Subcutaneous abdominal adipose tissue (tissue), 5 donors: Measurements from ENCODE around the gene PRIMA1.

Source experiments
- H3K27ac ChIP-seq: one replicate; pipeline ENCODE4 v1.7.0; 2013; ENCODE audit warnings: low read depth, mild to moderate bottlenecking, inconsistent platforms, low read length, moderate library complexity
- H3K27me3 ChIP-seq, 5 donors: one replicate each; pipeline ENCODE4 v1.7.0; 2013; ENCODE audit warnings: low read length in 5 of 5, inconsistent platforms in 1 of 5; ENCODE audit not compliant: control insufficient read depth in 5 of 5, insufficient read depth in 4 of 5
- H3K36me3 ChIP-seq, 5 donors: one replicate each; pipeline ENCODE4 v1.7.0; 2013; ENCODE audit warnings: low read length in 5 of 5; ENCODE audit not compliant: control insufficient read depth in 5 of 5, insufficient read depth in 5 of 5
- H3K4me1 ChIP-seq, 5 donors: one replicate each; pipeline ENCODE4 v1.7.0; 2013; ENCODE audit warnings: low read length in 5 of 5, mild to moderate bottlenecking in 3 of 5, moderate library complexity in 1 of 5; ENCODE audit not compliant: control insufficient read depth in 5 of 5, insufficient read depth in 5 of 5
- H3K4me3 ChIP-seq, 5 donors: one replicate each; pipeline ENCODE4 v1.7.0; 2013; ENCODE audit warnings: low read length in 5 of 5, low read depth in 1 of 5
- H3K9ac ChIP-seq, 5 donors: one replicate each; pipeline ENCODE4 v1.7.0; 2013; ENCODE audit warnings: low read length in 5 of 5, mild to moderate bottlenecking in 4 of 5, moderate library complexity in 3 of 5
- H3K9me3 ChIP-seq, 5 donors: one replicate each; pipeline ENCODE4 v1.7.0; 2013; ENCODE audit warnings: low read length in 5 of 5; ENCODE audit not compliant: control insufficient read depth in 5 of 5
- donor health status: healthy.
- donor health status: healthy.
- donor health status: healthy.
- donor health status: healthy.
- donor health status: healthy.

Gene PRIMA1

DNA sequence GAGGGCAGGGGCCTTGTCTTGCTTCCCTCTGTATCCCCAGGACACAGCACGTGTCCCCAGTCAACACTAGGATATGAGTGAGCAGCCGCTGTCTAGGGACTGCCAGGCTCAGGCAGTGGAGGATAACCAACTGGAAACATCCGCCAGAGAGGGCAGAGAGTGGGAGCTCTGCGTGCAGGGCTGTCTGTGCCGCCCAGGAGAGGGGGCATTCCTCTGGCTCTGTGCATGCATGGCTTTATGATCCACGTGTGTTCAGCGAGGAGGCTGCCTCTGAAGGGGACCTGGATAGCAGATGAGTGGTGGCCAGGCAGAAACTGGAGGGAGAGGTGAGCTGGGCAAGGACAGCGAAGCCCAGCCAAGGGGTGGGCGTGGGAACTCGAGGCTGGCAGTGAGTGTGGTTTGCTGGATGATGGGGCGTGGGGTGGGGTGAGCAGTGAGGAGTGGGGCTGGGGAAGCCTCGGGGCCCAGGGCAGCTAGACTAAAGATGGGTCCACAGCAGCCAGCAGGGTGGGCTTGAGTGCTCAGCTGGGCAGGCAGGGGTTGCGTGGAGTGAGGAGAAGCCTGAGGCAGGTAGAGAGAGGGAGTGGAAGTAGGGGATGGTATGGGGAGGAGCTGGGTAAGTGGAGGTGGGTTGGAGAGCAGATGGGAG lies 72.9 kb downstream of the PRIMA1 start:
- peaks cover 0 to 28% (median 26%) of the 10 kb centered on the region in 5 donors for H3K27me3 ChIP-seq
- no peak overlapping the region for H3K4me3 ChIP-seq
- no peak overlapping the region for H3K27ac ChIP-seq
- no peak overlapping the region for H3K9ac ChIP-seq
- no peaks in the 10 kb centered on the region for H3K36me3 ChIP-seq
- H3K9me3 ChIP-seq = no peaks in the 10 kb centered on the region
- H3K4me1 ChIP-seq = no peaks in the 10 kb centered on the region

- Histone ChIP-seq H3K4me1 (no peaks in the 10 kb centered on the region), H3K4me3 (no peak overlapping the region), H3K9me3 (no peaks in the 10 kb centered on the region), H3K27me3 (peaks cover 0 to 28% (median 26%) of the 10 kb centered on the region in 5 donors), H3K9ac (no peak overlapping the region), H3K36me3 (no peaks in the 10 kb centered on the region), H3K27ac (no peak overlapping the region)
Measured at GRCh38 chr14:93714605-93715004, 73.7 kb downstream of the PRIMA1 start.

DNA sequence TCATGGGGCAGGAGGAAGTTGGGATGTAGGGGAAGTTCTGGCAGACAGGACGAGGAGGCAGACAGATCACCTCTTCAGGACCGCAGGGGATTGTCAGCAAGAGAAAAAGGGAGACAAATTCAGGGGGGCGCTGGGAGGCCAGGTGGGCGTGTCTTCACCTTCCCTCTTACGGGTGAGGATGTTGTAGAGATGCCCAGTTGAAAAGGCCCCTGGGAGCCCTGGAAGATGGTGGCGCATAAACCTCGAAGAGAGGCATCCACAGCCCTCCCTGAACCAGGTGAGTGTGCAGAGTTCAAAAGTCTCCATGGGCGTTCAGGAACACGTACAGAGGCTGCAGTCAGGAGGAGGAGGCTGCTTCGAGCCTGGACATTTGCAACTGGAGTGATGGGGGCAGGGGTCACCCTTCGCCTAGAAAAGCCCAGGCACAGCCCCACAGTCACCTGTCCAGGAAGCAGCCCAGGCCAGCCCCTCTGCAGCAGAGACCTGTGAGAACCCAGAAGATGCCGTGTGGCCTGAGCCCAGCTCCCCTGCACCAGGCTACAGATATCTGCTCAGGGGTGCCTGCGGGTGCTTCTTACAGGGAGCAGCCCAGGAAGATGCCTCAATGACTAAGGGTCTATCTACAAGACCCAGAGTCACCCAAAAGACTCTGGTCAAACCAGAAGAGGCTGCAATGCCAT lies 74.4 kb downstream of the PRIMA1 start:
- no peak overlapping the region for H3K9ac ChIP-seq
- H3K9me3 ChIP-seq = no peaks in the 10 kb centered on the region
- no peak overlapping the region for H3K27ac ChIP-seq
- H3K36me3 ChIP-seq = no peaks in the 10 kb centered on the region
- H3K4me1 ChIP-seq = no peaks in the 10 kb centered on the region
- peaks cover 0 to 28% (median 22%) of the 10 kb centered on the region in 5 donors for H3K27me3 ChIP-seq
- no peak overlapping the region for H3K4me3 ChIP-seq

DNA sequence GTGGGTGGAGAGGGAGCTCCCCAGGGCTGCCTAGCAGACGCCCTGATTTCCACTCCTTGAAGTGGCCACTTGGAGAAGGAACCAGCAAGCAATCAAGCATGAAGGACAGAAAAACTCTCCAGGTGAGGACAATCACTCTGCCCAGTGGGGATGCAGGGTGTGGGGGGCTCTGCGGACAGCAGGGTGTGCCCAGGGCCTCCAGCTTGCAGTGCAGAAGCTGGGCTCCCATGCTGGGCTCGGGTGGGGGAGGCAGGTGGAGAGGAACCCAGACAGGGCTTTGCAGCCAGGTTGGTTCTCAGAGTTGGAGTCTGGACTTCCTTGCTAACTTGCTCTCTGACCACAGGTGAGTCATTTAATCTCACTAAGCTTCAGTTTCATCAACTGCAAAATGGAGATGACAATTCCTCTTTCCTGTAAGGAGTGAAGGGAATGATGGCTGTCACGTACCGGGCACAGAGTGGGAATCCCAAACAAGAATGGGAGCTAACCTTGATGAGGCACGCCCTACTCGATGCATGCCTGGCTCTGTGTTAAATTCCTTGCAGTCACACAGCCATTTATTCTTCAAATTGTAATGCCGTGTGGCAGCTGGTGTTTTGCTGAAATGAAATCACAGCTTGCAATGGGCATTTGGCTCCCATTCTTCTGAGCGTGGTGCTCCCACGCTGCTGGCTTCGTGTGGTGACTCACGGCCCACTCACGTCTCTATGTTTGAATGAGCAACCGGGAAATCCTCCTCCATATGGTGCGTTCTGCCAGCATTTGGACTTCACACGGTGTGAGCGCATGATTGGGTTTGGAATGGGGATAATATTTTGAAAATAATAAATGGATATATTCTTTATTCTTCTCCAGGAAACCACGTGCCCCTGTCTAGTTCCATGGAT lies 75.2 kb downstream of the PRIMA1 start:
- no peaks in the 10 kb centered on the region for H3K36me3 ChIP-seq
- no peaks in the 10 kb centered on the region for H3K9me3 ChIP-seq
- H3K9ac ChIP-seq = no peak overlapping the region
- no peak overlapping the region for H3K4me3 ChIP-seq
- H3K27me3 ChIP-seq = peaks cover 0 to 28% (median 22%) of the 10 kb centered on the region in 5 donors
- no peak overlapping the region for H3K27ac ChIP-seq
- no peaks in the 10 kb centered on the region for H3K4me1 ChIP-seq

DNA sequence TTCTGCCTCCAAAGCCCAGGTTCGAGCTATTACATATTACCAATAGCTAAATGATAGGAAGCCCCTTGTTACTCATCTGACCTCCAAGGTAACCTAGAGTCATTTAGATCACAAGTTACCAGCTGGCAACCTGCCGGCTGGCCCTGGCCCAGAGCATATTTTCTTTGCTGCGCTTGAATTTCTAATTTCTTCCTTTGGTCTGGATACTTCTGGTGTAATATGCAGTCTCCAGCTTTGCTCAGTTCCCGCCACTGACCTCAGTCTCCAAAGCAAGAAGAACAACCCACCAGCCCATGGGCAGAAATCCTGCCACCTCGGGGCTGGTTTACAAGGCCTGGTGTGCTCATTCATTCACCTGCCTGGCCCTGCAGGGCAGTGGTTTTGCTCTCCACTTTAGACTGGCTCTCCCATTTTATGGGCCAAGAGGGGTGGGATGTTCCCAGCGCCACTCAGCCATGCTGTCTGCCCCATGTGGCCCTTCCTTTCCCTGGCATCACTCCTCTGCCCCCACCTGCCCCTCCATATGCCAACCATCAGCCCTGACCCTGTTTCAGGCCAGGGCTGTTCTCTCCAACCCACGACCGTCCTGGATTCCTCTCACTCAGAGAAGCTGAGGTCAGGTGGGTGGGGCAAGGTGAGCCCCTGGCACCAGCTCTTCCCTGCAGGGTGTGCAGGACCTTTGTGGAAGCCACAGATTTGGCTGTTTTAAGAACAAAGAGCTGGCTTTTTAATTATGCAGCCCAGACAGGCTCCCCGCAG lies 76.0 kb downstream of the PRIMA1 start:
- no peaks in the 10 kb centered on the region for H3K36me3 ChIP-seq
- H3K4me3 ChIP-seq = no peak overlapping the region
- H3K27ac ChIP-seq = no peak overlapping the region
- H3K9me3 ChIP-seq = no peaks in the 10 kb centered on the region
- H3K4me1 ChIP-seq = no peaks in the 10 kb centered on the region
- H3K27me3 ChIP-seq = peaks cover 0 to 28% (median 21%) of the 10 kb centered on the region in 5 donors
- no peak overlapping the region for H3K9ac ChIP-seq

DNA sequence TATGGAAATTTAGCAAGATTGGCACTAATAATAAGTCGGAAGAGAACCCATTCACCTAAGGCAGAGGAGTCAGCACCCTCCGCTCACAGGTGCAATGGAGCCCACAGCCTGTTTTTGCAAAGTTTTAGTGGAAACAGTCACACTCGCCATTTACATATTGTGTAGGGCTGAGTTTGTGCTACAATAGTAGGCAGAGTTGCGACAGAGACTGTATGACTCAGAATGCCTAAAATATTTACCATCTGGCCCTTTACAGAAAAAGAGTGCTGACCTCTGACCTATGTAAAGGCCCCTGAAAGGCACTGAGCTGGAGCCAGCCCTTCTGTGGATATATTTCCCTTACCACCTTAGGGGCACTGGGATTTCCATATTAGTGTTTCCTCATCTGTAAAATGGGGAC lies 79.0 kb downstream of the PRIMA1 start:
- Histone ChIP-seq H3K27ac (no peak overlapping the region), H3K4me3 (no peak overlapping the region), H3K9ac (no peak overlapping the region), H3K9me3 (no peaks in the 10 kb centered on the region), H3K4me1 (no peaks in the 10 kb centered on the region), H3K36me3 (no peaks in the 10 kb centered on the region), H3K27me3 (peaks cover 0 to 13% (median 10%) of the 10 kb centered on the region in 5 donors)

DNA sequence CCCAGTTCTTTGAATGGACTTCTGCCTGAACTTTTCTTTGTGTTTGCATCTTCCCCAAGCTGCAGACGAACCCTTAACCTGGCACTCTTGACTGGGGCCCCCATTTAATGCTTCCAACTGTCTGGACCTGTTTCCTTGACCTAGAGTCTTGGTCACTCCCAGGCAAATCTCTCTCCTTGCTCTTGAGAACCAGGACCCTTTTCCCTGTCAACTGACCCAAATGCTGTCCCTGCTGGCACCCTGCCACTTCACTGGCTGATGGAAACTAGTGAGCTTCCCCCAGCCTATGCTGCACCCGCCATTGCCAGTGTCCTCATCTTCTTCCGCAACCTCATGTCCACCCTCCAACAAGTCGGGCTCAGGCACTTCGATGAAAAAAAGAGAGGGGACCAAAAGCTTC lies 79.5 kb downstream of the PRIMA1 start:
- Histone ChIP-seq H3K27me3 (peaks cover 0 to 10% (median 6%) of the 10 kb centered on the region in 5 donors), H3K9ac (no peak overlapping the region), H3K27ac (no peak overlapping the region)

DNA sequence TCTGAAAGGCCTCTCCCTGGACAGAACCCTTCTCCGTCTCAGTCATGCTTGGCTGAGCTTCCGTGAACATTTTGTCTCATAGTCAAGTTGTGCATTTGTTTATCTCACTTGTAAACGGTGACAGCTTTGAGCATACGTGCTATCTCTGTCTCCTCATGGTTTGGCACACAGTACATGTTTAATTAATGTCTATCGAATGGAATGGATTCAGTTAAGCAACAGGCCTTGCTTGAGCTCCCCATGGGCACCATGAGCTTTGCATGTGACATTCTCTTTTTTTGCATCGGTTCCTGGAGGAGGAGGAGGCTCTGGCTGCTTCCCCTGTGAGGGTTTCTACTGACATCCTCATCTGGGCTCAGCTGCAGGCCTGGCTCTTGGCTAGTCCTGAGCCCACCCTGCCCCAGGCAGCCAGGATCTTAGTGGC lies 80.0 kb downstream of the PRIMA1 start:
- Histone ChIP-seq H3K36me3 (no peaks in the 10 kb centered on the region), H3K4me3 (no peak overlapping the region), H3K4me1 (no peaks in the 10 kb centered on the region), H3K27me3 (peaks cover 0 to 9% (median 5%) of the 10 kb centered on the region in 5 donors), H3K9ac (no peak overlapping the region), H3K9me3 (no peaks in the 10 kb centered on the region), H3K27ac (no peak overlapping the region)

More for the DNA sequence above, 79.5 kb downstream of the PRIMA1 start:
- H3K4me1 ChIP-seq = no peaks in the 10 kb centered on the region
- no peak overlapping the region for H3K4me3 ChIP-seq
- H3K9me3 ChIP-seq = no peaks in the 10 kb centered on the region
- no peaks in the 10 kb centered on the region for H3K36me3 ChIP-seq

- no peak overlapping the region for H3K9ac ChIP-seq
- H3K27me3 ChIP-seq = peaks cover 0 to 4% (median under 1%) of the 10 kb centered on the region in 5 donors
- H3K4me3 ChIP-seq = no peak overlapping the region
- H3K4me1 ChIP-seq = no peaks in the 10 kb centered on the region
- H3K9me3 ChIP-seq = no peaks in the 10 kb centered on the region
- no peaks in the 10 kb centered on the region for H3K36me3 ChIP-seq
- no peak overlapping the region for H3K27ac ChIP-seq
Measured at GRCh38 chr14:93707475-93707874, 80.8 kb downstream of the PRIMA1 start.
